Measurements from ENCODE around the gene LSR. TPM values are rescaled to one million over a fixed set of nuclear protein-coding genes. Genes with fewer than 3 reads are reported as not detected.
A peak's percentile ranks its signal among the peaks of the same experiment; 100 is the strongest.

LSR gene
- total RNA-seq, 1 donor from 2014 or later = 27.1 TPM

- peaks cover 12% of the 10 kb centered on the region for H3K4me1 Mint-ChIP-seq
- Histone ChIP-seq H3K9ac (peak overlapping the region; percentile 97), H3F3A (ENCODE audit: low read depth) (peaks cover 18% of the 10 kb centered on the region), H3K27ac (no peak overlapping the region), H3K4me2 (peak overlapping the region; percentile 83), H3K4me3 (peak overlapping the region; percentile 95), H4K20me1 (ENCODE audit: low read depth) (peaks cover 46% of the 10 kb centered on the region), H3K79me2 (ENCODE audit: low read depth) (peaks cover 54% of the 10 kb centered on the region), H3K27me3 (no peaks in the 10 kb centered on the region), H3K36me3 (no peaks in the 10 kb centered on the region), H3K9me3 (ENCODE audit: low read depth) (no peaks in the 10 kb centered on the region), H2AFZ (replicated peaks) (no peak overlapping the region), H3K4me1 (peaks cover 8% of the 10 kb centered on the region)
- H3K4me3 Mint-ChIP-seq = peak overlapping the region; percentile 96
- peaks cover 14% of the 10 kb centered on the region for H3K36me3 Mint-ChIP-seq
- no peak for DNase-seq (ENCODE audit: low spot score)
- TF ChIP-seq, protein P1, sequence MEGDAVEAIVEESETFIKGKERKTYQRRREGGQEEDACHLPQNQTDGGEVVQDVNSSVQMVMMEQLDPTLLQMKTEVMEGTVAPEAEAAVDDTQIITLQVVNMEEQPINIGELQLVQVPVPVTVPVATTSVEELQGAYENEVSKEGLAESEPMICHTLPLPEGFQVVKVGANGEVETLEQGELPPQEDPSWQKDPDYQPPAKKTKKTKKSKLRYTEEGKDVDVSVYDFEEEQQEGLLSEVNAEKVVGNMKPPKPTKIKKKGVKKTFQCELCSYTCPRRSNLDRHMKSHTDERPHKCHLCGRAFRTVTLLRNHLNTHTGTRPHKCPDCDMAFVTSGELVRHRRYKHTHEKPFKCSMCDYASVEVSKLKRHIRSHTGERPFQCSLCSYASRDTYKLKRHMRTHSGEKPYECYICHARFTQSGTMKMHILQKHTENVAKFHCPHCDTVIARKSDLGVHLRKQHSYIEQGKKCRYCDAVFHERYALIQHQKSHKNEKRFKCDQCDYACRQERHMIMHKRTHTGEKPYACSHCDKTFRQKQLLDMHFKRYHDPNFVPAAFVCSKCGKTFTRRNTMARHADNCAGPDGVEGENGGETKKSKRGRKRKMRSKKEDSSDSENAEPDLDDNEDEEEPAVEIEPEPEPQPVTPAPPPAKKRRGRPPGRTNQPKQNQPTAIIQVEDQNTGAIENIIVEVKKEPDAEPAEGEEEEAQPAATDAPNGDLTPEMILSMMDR (IDR thresholded peaks at IDR 0.05) = no peak
- TF ChIP-seq EZH2phosphoT487 (IDR thresholded peaks at IDR 0.05) = no peak
- TF ChIP-seq EZH2 (IDR thresholded peaks at IDR 0.05) = no peak
- H3K27ac Mint-ChIP-seq = no peak overlapping the region
- H3K9me3 Mint-ChIP-seq = peaks cover 3% of the 10 kb centered on the region
- H3K27me3 Mint-ChIP-seq (ENCODE audit: insufficient read depth, low read depth) = peaks cover 31% of the 10 kb centered on the region
Observed at GRCh38 chr19:35249848-35250711, 1.3 kb downstream of the LSR start.

- H3K4me3 Mint-ChIP-seq = no peak overlapping the region
- Histone ChIP-seq H4K20me1 (ENCODE audit: low read depth) (peaks cover 59% of the 10 kb centered on the region), H3K4me1 (peaks cover 8% of the 10 kb centered on the region), H2AFZ (replicated peaks) (no peak overlapping the region), H3K4me2 (no peak overlapping the region), H3K79me2 (ENCODE audit: low read depth) (peaks cover 67% of the 10 kb centered on the region), H3K9ac (no peak overlapping the region), H3F3A (ENCODE audit: low read depth) (peaks cover 18% of the 10 kb centered on the region), H3K36me3 (peaks cover 5% of the 10 kb centered on the region), H3K4me3 (no peak overlapping the region), H3K27me3 (no peaks in the 10 kb centered on the region), H3K27ac (no peak overlapping the region), H3K9me3 (ENCODE audit: low read depth) (no peaks in the 10 kb centered on the region)
- peaks cover 12% of the 10 kb centered on the region for H3K4me1 Mint-ChIP-seq
- TF ChIP-seq EZH2phosphoT487 (IDR thresholded peaks at IDR 0.05) = no peak
- no peak for TF ChIP-seq EZH2 (IDR thresholded peaks at IDR 0.05)
- TF ChIP-seq, protein P1 (IDR thresholded peaks at IDR 0.05) = no peak
- H3K36me3 Mint-ChIP-seq = peaks cover 22% of the 10 kb centered on the region
- DNase-seq (ENCODE audit: low spot score) = no peak
- no peak overlapping the region for H3K27ac Mint-ChIP-seq
- peaks cover 28% of the 10 kb centered on the region for H3K27me3 Mint-ChIP-seq (ENCODE audit: insufficient read depth, low read depth)
- H3K9me3 Mint-ChIP-seq = no peaks in the 10 kb centered on the region
Observed at GRCh38 chr19:35251456-35251855, 2.7 kb downstream of the LSR start.

GRCh38 chr19:35253316-35254286 lies 4.8 kb downstream of the LSR start:
- no peak overlapping the region for H2AFZ ChIP-seq (replicated peaks)
- no peak overlapping the region for H3K4me2 ChIP-seq
- H3K36me3 Mint-ChIP-seq = peaks cover 24% of the 10 kb centered on the region
- H3K9me3 Mint-ChIP-seq = no peaks in the 10 kb centered on the region
- peaks cover 80% of the 10 kb centered on the region for H4K20me1 ChIP-seq (ENCODE audit: low read depth)
- H3K4me1 Mint-ChIP-seq = peaks cover 19% of the 10 kb centered on the region
- DNase-seq (ENCODE audit: low spot score) = no peak
- H3K36me3 ChIP-seq = peaks cover 5% of the 10 kb centered on the region
- no peak for TF ChIP-seq EZH2phosphoT487 (IDR thresholded peaks at IDR 0.05)
- TF ChIP-seq, protein P1 (IDR thresholded peaks at IDR 0.05) = no peak
- TF ChIP-seq EZH2 (IDR thresholded peaks at IDR 0.05) = no peak
- no peak overlapping the region for H3K4me3 ChIP-seq
- no peaks in the 10 kb centered on the region for H3K9me3 ChIP-seq (ENCODE audit: low read depth)
- no peak overlapping the region for H3K9ac ChIP-seq
- peak overlapping the region; percentile 12 for H3K4me3 Mint-ChIP-seq
- H3K27ac ChIP-seq = no peak overlapping the region
- peaks cover 8% of the 10 kb centered on the region for H3K4me1 ChIP-seq
- no peaks in the 10 kb centered on the region for H3K27me3 ChIP-seq
- H3K79me2 ChIP-seq (ENCODE audit: low read depth) = peaks cover 69% of the 10 kb centered on the region
- no peaks in the 10 kb centered on the region for H3F3A ChIP-seq (ENCODE audit: low read depth)
- H3K27ac Mint-ChIP-seq = no peak overlapping the region
- H3K27me3 Mint-ChIP-seq (ENCODE audit: insufficient read depth, low read depth) = peaks cover 26% of the 10 kb centered on the region

All from neural progenitor cell (in vitro differentiated cells).